Epithelial cell of prostate (primary cell): ENCODE results near the gene OTOP3.

Source experiments
- DNase-seq: peaks from one replicate; pipeline ENCODE4 v3.0.0-alpha.2; 2011; ENCODE audit warnings: low read depth, low spot score
- H3K27ac ChIP-seq: fragments of 450-650 bp; 2 replicates; pipeline ENCODE4 v1.5.1; 2017; ENCODE audit warnings: mild to moderate bottlenecking

OTOP3 gene

DNA sequence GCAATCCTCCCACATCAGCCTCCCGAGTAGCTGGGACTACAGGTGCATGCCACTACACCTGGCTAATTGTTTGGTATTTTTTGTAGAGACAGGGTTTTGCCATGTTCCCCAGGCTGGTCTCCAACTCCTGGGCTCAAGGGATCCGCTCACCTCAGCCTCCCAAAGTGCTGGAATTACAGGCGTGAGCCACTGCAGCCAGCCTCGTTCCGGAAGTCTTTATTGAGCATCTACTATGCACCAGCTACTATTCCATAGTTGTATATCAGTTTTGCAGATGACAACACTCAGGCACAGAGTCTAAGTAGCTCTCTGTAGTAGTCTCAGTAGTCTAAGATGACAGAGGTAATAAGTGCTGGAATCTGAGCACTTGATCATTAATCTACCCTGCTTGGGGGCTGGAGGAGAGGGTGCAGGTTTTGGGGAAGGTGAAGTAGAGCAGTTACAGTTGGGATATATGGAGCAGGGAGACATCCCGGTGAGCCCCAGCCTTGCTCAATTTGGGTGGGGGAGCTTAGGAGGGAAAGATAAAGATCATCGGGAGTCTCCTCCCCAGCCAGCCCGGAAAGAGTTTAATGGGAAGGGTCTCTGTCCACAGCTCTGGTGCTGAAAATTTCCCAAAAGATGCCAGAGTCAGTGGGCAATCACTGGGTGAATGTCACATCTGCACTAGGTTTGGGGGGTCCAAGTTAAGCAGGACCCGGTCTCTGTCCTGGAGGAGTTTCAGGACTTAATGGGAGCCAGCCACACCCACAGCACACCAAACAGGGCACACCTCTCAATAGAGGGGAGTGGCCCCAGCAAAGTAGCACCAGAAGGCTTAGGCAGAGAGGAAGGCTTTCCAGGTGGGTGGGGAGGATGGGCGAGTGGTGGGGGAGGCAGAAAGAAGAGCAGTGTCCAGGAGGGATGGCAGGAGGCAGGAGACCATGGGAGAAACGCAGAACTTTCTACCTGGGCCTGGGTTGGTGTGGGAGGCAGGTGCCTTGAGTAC is 1.7 kb downstream of the OTOP3 start:
- no peak overlapping the region for H3K27ac ChIP-seq
- DNase-seq, result no peak

- no peak overlapping the region for H3K27ac ChIP-seq
- DNase-seq, result no peak
Observed at GRCh38 chr17:74938194-74938950, 2.7 kb downstream of the OTOP3 start.

- no peak for DNase-seq
Observed at GRCh38 chr17:74939534-74939933, 3.8 kb downstream of the OTOP3 start.

GRCh38 chr17:74941128-74941725 is 5.5 kb downstream of the OTOP3 start:
- DNase-seq, result no peak
- H3K27ac ChIP-seq, result no peak overlapping the region

More at GRCh38 chr17:74939534-74939933, 3.8 kb downstream of the OTOP3 start:
- no peak overlapping the region for H3K27ac ChIP-seq

DNA sequence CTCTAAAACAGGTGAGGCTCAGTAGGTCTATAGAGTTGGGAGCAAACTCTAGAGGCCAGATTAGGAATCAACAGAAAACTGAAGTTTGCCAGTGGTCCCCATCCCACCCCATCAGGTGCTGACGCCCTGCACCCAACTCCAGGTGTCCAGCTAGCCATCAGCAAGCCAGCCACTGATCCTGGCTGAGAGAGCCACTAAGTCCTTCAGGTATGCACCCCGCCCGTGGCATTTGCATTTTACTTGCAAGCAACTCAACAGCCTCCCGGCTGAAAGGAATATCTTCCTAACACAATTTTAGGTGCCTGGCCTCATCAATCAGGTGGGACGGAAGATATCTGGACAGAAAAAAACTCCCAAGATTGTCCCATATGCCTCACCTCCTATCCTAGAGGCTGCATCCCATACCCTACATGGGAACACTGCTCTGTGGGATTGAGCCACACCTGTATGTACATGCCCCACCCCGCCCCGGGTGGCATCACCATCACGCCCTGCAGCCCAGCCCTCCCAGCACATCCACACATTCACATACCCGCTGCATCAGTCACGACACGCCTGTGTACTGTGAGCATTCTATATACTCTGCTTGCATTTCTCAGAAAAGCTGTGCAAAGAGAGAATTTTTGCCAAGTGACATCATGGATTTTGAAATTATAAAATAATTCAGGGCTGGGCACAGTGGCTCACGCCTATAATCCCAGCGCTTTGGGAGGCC is 8.3 kb downstream of the OTOP3 start:
- peak; percentile 90 for DNase-seq
- H3K27ac ChIP-seq, result peak overlapping the region; percentile 93

DNA sequence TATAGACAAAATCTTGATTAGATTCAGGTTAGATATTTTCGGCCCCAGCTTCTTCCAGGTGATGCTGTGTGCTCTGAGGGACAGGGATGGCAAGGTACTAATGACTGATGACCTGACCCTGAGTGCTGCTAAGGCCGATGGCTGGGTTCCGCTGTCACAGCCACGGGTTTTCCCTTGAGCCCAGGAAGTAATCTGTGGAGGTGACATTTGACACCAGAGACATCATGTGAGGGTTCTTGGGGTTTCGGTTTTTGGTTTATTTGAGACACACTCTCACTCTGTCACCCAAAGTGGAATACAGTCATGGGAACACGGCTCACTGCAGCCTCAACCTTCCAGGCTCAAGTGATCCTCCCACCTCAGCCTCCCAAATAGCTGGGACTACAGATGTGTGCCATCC is 9.8 kb downstream of the OTOP3 start:
- peak overlapping the region; percentile 93 for H3K27ac ChIP-seq
- DNase-seq, result no peak

- no peak for DNase-seq
- H3K27ac ChIP-seq, result no peak overlapping the region
Observed at GRCh38 chr17:74946641-74947040, 10.9 kb downstream of the OTOP3 start.

DNA sequence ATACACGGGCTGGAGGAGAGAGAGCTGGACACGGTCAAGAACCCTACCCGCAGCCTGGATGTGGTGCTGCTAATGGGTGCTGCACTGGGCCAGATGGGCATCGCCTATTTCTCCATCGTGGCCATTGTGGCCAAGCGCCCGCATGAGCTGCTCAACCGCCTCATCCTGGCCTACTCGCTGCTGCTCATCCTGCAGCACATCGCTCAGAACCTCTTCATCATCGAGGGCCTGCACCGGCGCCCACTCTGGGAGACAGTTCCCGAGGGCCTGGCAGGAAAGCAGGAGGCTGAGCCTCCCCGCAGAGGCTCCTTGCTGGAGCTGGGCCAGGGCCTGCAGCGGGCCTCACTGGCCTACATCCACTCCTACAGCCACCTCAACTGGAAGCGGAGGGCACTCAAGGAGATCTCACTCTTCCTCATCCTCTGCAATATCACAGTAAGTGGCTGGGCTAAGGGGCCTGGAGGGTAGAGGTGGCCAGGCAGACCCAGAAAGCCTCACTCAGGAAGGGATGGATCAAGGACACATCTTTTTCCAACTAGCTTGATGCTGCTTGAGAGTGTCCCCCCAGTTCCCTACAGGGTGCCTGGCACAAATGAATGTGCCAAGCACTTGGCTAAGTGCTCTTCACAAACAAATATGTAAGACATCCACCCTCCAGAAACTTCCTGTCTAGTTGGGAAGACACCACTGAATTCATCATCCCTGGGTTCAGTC is 11.5 kb downstream of the OTOP3 start:
- no peak overlapping the region for H3K27ac ChIP-seq
- DNase-seq, result no peak

- no peak for DNase-seq
- no peak overlapping the region for H3K27ac ChIP-seq
Observed at GRCh38 chr17:74949455-74950115, 13.9 kb downstream of the OTOP3 start.

DNA sequence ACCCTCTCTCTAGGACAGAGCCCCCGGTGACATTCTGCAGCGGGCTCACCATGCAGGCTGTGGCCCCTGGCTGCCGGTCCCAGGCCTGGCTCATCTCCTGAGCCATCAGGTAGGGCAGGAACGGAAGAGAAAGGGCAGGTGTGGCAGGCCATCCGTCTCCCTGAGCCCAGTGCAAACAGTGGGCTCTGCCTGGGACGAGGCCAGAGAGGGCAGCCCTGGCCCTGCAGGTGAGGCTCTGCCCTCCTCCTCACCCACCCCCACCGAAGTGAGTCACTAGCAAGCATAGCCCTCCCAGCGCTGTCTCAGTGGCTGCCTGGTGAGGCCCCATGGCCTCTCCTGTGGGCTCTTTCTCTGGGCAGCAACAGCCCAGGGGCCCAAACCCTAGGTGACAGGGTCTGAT is 14.5 kb downstream of the OTOP3 start:
- H3K27ac ChIP-seq, result no peak overlapping the region
- no peak for DNase-seq

GRCh38 chr17:74951065-74951464 is 15.4 kb downstream of the OTOP3 start:
- DNase-seq, result no peak
- H3K27ac ChIP-seq, result no peak overlapping the region

DNA sequence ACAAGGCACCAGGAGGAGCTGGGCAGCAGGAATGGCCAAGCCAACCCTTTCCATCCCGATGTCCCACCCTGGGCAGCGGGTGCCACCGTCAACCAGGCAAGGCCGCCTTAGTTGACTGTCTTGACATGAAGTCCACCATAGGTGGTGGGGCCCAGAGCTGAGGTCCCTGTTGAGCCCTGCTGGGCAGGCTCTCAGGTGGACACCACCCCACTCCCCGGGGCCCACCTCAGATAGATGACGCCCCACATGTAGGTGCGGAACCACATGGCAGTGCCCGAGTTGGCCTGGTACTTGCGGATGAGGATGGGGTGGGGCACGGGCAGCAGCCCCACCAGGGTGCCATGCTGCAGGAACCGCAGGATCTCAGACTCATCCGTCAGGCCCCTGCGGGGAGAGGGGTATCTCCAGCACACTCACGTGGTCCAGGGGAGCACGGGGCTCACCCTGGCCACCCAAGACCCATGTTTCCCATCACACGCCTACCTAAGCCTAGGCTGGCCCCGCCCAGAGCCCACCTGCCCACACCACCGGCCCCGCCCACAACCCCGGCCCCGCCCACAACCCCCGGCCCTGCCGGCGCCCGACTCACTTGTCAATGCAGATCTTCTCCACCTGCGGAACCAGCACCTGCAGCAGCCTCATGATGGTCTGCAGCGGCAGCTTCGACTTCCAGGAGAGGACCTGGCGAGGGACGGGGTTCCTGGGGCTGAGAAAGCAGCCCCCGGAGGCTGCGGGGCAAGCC is 16.2 kb downstream of the OTOP3 start:
- DNase-seq, result no peak
- H3K27ac ChIP-seq, result no peak overlapping the region

DNA sequence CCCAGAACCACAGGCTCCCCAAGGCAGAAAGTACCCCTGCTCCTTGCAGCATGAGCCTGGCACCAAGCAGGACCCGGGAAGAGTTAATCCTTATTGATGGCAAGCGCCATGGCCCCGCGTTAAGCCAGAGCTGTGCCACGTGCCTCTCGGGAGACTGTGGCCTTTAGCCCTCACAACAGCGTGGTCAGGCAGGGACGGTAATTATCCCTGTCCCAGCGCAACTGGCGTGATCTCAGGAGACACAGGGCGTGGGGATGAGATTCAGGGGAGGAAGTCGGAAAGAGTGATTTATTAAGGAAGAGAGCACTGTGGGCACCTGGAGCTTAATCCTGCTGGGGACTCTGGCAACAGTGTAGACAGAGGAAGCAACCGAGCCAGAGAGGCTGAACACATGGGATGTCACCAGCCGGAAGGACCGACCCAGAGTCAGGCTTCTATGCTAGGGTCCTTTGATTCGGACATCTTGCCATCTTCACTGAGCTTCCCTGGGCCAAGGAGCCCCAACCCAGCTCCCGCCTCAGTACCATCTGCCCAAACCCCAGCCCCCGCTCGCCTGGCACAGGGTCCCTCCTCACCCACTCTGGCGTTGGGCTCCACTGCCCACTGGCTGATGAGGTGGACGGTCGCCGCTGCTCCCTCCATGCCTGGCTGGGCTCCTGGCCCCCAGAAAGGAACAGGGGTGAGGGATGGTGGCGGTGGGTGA is 16.9 kb downstream of the OTOP3 start:
- no peak for DNase-seq
- H3K27ac ChIP-seq, result no peak overlapping the region

- DNase-seq, result no peak
- no peak overlapping the region for H3K27ac ChIP-seq
Observed at GRCh38 chr17:74953134-74953687, 17.5 kb downstream of the OTOP3 start.

DNA sequence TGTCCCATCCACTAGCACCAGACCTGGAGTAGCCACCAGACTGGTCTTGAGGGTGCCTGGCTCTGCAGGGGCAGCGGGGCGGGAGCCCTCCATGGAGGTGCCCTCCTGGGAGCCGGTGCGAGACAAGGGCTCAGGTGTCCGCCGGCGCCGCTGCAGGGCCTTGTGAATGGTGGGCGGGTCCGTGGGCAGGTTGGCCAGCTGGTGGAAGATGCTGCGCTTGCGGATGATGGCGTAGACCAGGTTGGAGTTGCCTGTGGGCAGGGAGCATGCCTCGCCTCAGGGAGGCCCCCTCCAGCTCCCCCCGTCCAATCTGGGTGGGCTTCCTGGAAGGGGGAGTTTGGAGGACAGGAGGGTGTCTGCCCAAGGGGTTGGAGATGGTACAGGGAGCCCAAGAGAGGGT is 18.4 kb downstream of the OTOP3 start:
- DNase-seq, result no peak
- H3K27ac ChIP-seq, result no peak overlapping the region

GRCh38 chr17:74954665-74955421 is 19.1 kb downstream of the OTOP3 start:
- no peak for DNase-seq
- H3K27ac ChIP-seq, result no peak overlapping the region

- no peak for DNase-seq
Observed at GRCh38 chr17:74956093-74956492, 20.4 kb downstream of the OTOP3 start.

More at GRCh38 chr17:74956093-74956492, 20.4 kb downstream of the OTOP3 start:
- no peak overlapping the region for H3K27ac ChIP-seq
